ENCODE results near the gene RAI2.

Gene RAI2

GRCh38 chrX:17860811-17861488 lies at the start of gene RAI2:
TSS of gene RAI2 (minus strand) at chrX:17861298. CDS start at chrX:17802010, 59,288 bp downstream.
- H3K36me3 Mint-ChIP-seq (ENCODE audit: low read depth): no peaks in the 10 kb centered on the region
- no peaks in the 10 kb centered on the region for H3K9me3 Mint-ChIP-seq
- H3K27ac Mint-ChIP-seq: no peak within 1 kb of the TSS
- peaks cover 59% of the 10 kb centered on the region for H3K27me3 Mint-ChIP-seq (ENCODE audit: low read depth)
- H3K4me1 Mint-ChIP-seq (ENCODE audit: low read depth): peaks cover 2% of the 10 kb centered on the region
- peak within 1 kb of the TSS; percentile 54 for H3K4me3 Mint-ChIP-seq

GRCh38 chrX:17888421-17888820 lies 27.3 kb upstream of the RAI2 start:
- no peak overlapping the region for H3K27ac Mint-ChIP-seq
- no peaks in the 10 kb centered on the region for H3K36me3 Mint-ChIP-seq (ENCODE audit: low read depth)
- H3K4me1 Mint-ChIP-seq (ENCODE audit: low read depth): no peaks in the 10 kb centered on the region
- no peak overlapping the region for H3K4me3 Mint-ChIP-seq
- no peaks in the 10 kb centered on the region for H3K27me3 Mint-ChIP-seq (ENCODE audit: low read depth)
- no peaks in the 10 kb centered on the region for H3K9me3 Mint-ChIP-seq

GRCh38 chrX:17882680-17883079 lies 21.6 kb upstream of the RAI2 start:
- Mint-ChIP-seq H3K4me1 (ENCODE audit: low read depth) (no peaks in the 10 kb centered on the region), H3K4me3 (no peak overlapping the region), H3K27ac (no peak overlapping the region), H3K36me3 (ENCODE audit: low read depth) (no peaks in the 10 kb centered on the region), H3K9me3 (no peaks in the 10 kb centered on the region), H3K27me3 (ENCODE audit: low read depth) (peaks cover 5% of the 10 kb centered on the region)

GRCh38 chrX:17878028-17878670 lies 17.1 kb upstream of the RAI2 start:
- no peaks in the 10 kb centered on the region for H3K9me3 Mint-ChIP-seq
- no peaks in the 10 kb centered on the region for H3K4me1 Mint-ChIP-seq (ENCODE audit: low read depth)
- peaks cover 5% of the 10 kb centered on the region for H3K27me3 Mint-ChIP-seq (ENCODE audit: low read depth)
- H3K4me3 Mint-ChIP-seq: no peak overlapping the region
- no peak overlapping the region for H3K27ac Mint-ChIP-seq
- no peaks in the 10 kb centered on the region for H3K36me3 Mint-ChIP-seq (ENCODE audit: low read depth)

GRCh38 chrX:17876135-17876534 lies 15.0 kb upstream of the RAI2 start:
- H3K4me1 Mint-ChIP-seq (ENCODE audit: low read depth): no peaks in the 10 kb centered on the region
- no peaks in the 10 kb centered on the region for H3K36me3 Mint-ChIP-seq (ENCODE audit: low read depth)
- H3K4me3 Mint-ChIP-seq: no peak overlapping the region
- H3K9me3 Mint-ChIP-seq: no peaks in the 10 kb centered on the region
- H3K27me3 Mint-ChIP-seq (ENCODE audit: low read depth): peaks cover 5% of the 10 kb centered on the region
- H3K27ac Mint-ChIP-seq: no peak overlapping the region

GRCh38 chrX:17869580-17869979 lies 8.5 kb upstream of the RAI2 start:
- no peaks in the 10 kb centered on the region for H3K27me3 Mint-ChIP-seq (ENCODE audit: low read depth)
- H3K4me1 Mint-ChIP-seq (ENCODE audit: low read depth): no peaks in the 10 kb centered on the region
- H3K27ac Mint-ChIP-seq: no peak overlapping the region
- no peaks in the 10 kb centered on the region for H3K9me3 Mint-ChIP-seq
- H3K36me3 Mint-ChIP-seq (ENCODE audit: low read depth): no peaks in the 10 kb centered on the region
- no peak overlapping the region for H3K4me3 Mint-ChIP-seq

- Mint-ChIP-seq H3K4me3 (peak overlapping the region; percentile 21), H3K27ac (no peak overlapping the region), H3K27me3 (ENCODE audit: low read depth) (peaks cover 54% of the 10 kb centered on the region), H3K4me1 (ENCODE audit: low read depth) (peaks cover 2% of the 10 kb centered on the region), H3K9me3 (no peaks in the 10 kb centered on the region), H3K36me3 (ENCODE audit: low read depth) (no peaks in the 10 kb centered on the region)
These were observed 452 bp upstream of the RAI2 start for GRCh38 chrX:17861489-17862011.

GRCh38 chrX:17860179-17860780 lies 818 bp downstream of the RAI2 start:
- Mint-ChIP-seq H3K27ac (no peak overlapping the region), H3K36me3 (ENCODE audit: low read depth) (no peaks in the 10 kb centered on the region), H3K4me3 (peak overlapping the region; percentile 54), H3K4me1 (ENCODE audit: low read depth) (peaks cover 2% of the 10 kb centered on the region), H3K27me3 (ENCODE audit: low read depth) (peaks cover 60% of the 10 kb centered on the region), H3K9me3 (no peaks in the 10 kb centered on the region)

- no peaks in the 10 kb centered on the region for H3K36me3 Mint-ChIP-seq (ENCODE audit: low read depth)
- H3K9me3 Mint-ChIP-seq: no peaks in the 10 kb centered on the region
- peaks cover 2% of the 10 kb centered on the region for H3K4me1 Mint-ChIP-seq (ENCODE audit: low read depth)
- no peak overlapping the region for H3K27ac Mint-ChIP-seq
- peaks cover 64% of the 10 kb centered on the region for H3K27me3 Mint-ChIP-seq (ENCODE audit: low read depth)
- peak overlapping the region; percentile 54 for H3K4me3 Mint-ChIP-seq
These were observed 1.4 kb downstream of the RAI2 start for GRCh38 chrX:17859609-17860178.

- no peaks in the 10 kb centered on the region for H3K9me3 Mint-ChIP-seq
- peaks cover 28% of the 10 kb centered on the region for H3K27me3 Mint-ChIP-seq (ENCODE audit: low read depth)
- H3K27ac Mint-ChIP-seq: no peak overlapping the region
- H3K36me3 Mint-ChIP-seq (ENCODE audit: low read depth): no peaks in the 10 kb centered on the region
- no peak overlapping the region for H3K4me3 Mint-ChIP-seq
- H3K4me1 Mint-ChIP-seq (ENCODE audit: low read depth): no peaks in the 10 kb centered on the region
These were observed 6.6 kb downstream of the RAI2 start for GRCh38 chrX:17854531-17854930.

- Mint-ChIP-seq H3K4me1 (ENCODE audit: low read depth) (no peaks in the 10 kb centered on the region), H3K4me3 (no peak overlapping the region), H3K27me3 (ENCODE audit: low read depth) (peaks cover 24% of the 10 kb centered on the region), H3K36me3 (ENCODE audit: low read depth) (no peaks in the 10 kb centered on the region), H3K27ac (no peak overlapping the region), H3K9me3 (no peaks in the 10 kb centered on the region)
These were observed 7.0 kb downstream of the RAI2 start for GRCh38 chrX:17854069-17854468.

GRCh38 chrX:17851874-17852273 lies 9.2 kb downstream of the RAI2 start:
- H3K36me3 Mint-ChIP-seq (ENCODE audit: low read depth): no peaks in the 10 kb centered on the region
- no peak overlapping the region for H3K4me3 Mint-ChIP-seq
- no peak overlapping the region for H3K27ac Mint-ChIP-seq
- H3K27me3 Mint-ChIP-seq (ENCODE audit: low read depth): peaks cover 13% of the 10 kb centered on the region
- H3K9me3 Mint-ChIP-seq: no peaks in the 10 kb centered on the region
- H3K4me1 Mint-ChIP-seq (ENCODE audit: low read depth): no peaks in the 10 kb centered on the region

GRCh38 chrX:17848545-17849265 lies 12.4 kb downstream of the RAI2 start:
- H3K4me1 Mint-ChIP-seq (ENCODE audit: low read depth): no peaks in the 10 kb centered on the region
- H3K4me3 Mint-ChIP-seq: no peak overlapping the region
- H3K27ac Mint-ChIP-seq: no peak overlapping the region
- no peaks in the 10 kb centered on the region for H3K9me3 Mint-ChIP-seq
- no peaks in the 10 kb centered on the region for H3K27me3 Mint-ChIP-seq (ENCODE audit: low read depth)
- H3K36me3 Mint-ChIP-seq (ENCODE audit: low read depth): no peaks in the 10 kb centered on the region

GRCh38 chrX:17846045-17846444 lies 15.1 kb downstream of the RAI2 start:
- Mint-ChIP-seq H3K9me3 (no peaks in the 10 kb centered on the region), H3K27ac (no peak overlapping the region), H3K27me3 (ENCODE audit: low read depth) (no peaks in the 10 kb centered on the region), H3K36me3 (ENCODE audit: low read depth) (no peaks in the 10 kb centered on the region), H3K4me3 (no peak overlapping the region), H3K4me1 (ENCODE audit: low read depth) (no peaks in the 10 kb centered on the region)

All from T-helper 1 cell treated with Interleukin-12 subunit alpha and Interleukin-12 subunit beta and Interleukin-4 antibody, amounts not matched to agents 30 μg/mL and 1 μg/mL, for 36 hours (primary cell).